Activated T-helper 1 cell treated with anti-CD3 and anti-CD28 coated beads, Interleukin-2, amount 50 U/mL, for 16 hours (primary cell): ENCODE data around the gene LRPAP1.

ENCODE experiments used
- DNase-seq, 2 donors: peaks; one replicate each; pipeline ENCODE4 v3.0.0-alpha.2; 2020; ENCODE audit warnings: low read depth in 1 of 2, low spot score in 1 of 2

Gene LRPAP1

GRCh38 chr4:3533423-3533820 is 1.2 kb upstream of the LRPAP1 start:
- no peak for DNase-seq

GRCh38 chr4:3532751-3533422 is 665 bp upstream of the LRPAP1 start:
- DNase-seq, result no peak

GRCh38 chr4:3531318-3531878 is 824 bp downstream of the LRPAP1 start:
- no peak for DNase-seq

GRCh38 chr4:3530663-3531254 is 1.5 kb downstream of the LRPAP1 start:
- no peak for DNase-seq

- DNase-seq, result no peak
Observed at GRCh38 chr4:3530051-3530450, 2.2 kb downstream of the LRPAP1 start.

- DNase-seq, result no peak
Observed at GRCh38 chr4:3529363-3529762, 2.9 kb downstream of the LRPAP1 start.

GRCh38 chr4:3527914-3528876 is 4.0 kb downstream of the LRPAP1 start:
- DNase-seq, result no peak

GRCh38 chr4:3527101-3527913 is 4.9 kb downstream of the LRPAP1 start:
- DNase-seq, result no peak

- DNase-seq, result no peak
Observed at GRCh38 chr4:3526456-3526855, 5.8 kb downstream of the LRPAP1 start.

GRCh38 chr4:3525532-3526430 is 6.4 kb downstream of the LRPAP1 start:
- no peak for DNase-seq

- DNase-seq, result no peak
Observed at GRCh38 chr4:3524920-3525319, 7.3 kb downstream of the LRPAP1 start.

GRCh38 chr4:3524349-3524748 is 7.9 kb downstream of the LRPAP1 start:
- DNase-seq, result no peak

- no peak for DNase-seq
Observed at GRCh38 chr4:3523628-3524221, 8.5 kb downstream of the LRPAP1 start.

GRCh38 chr4:3523146-3523627 is 9.0 kb downstream of the LRPAP1 start:
- DNase-seq, result no peak

- no peak for DNase-seq
Observed at GRCh38 chr4:3522651-3523050, 9.6 kb downstream of the LRPAP1 start.

- DNase-seq, result no peak
Observed at GRCh38 chr4:3522326-3522640, 9.9 kb downstream of the LRPAP1 start.

- DNase-seq, result no peak
Observed at GRCh38 chr4:3521621-3522325, 10.4 kb downstream of the LRPAP1 start.

GRCh38 chr4:3520796-3521600 is 11.2 kb downstream of the LRPAP1 start:
- no peak for DNase-seq
